ENCODE data around the gene MMP11.

Gene MMP11

GRCh38 chr22:23779731-23780130 lies 7.1 kb downstream of the MMP11 start:
- H3K27me3 ChIP-seq (ENCODE audit: insufficient read depth, low read length), result no peaks in the 10 kb centered on the region
- DNase-seq, result no peak
- H4K91ac ChIP-seq (ENCODE audit: low read depth, low read length), result no peak overlapping the region
- H4K12ac ChIP-seq (ENCODE audit: low read depth, low read length), result no peak overlapping the region
- H2AFZ ChIP-seq (ENCODE audit: insufficient read depth, low read length, poor library complexity), result no peak overlapping the region
- H4K8ac ChIP-seq (ENCODE audit: low read depth, low read length), result no peak overlapping the region
- no peak overlapping the region for H2BK5ac ChIP-seq (ENCODE audit: low read depth, low read length, poor library complexity)
- no peak overlapping the region for H2BK120ac ChIP-seq (ENCODE audit: insufficient read depth, low read length, poor library complexity)
- no peak overlapping the region for H3K18ac ChIP-seq (ENCODE audit: low read length)
- H3K27ac ChIP-seq (ENCODE audit: low read depth, low read length), result no peak overlapping the region
- H3K79me1 ChIP-seq (ENCODE audit: low read length), result peaks cover 3% of the 10 kb centered on the region
- H3K9ac ChIP-seq (ENCODE audit: low read length), result no peak overlapping the region
- no peaks in the 10 kb centered on the region for H3K36me3 ChIP-seq (ENCODE audit: control insufficient read depth in 1 of 2, insufficient read depth in 2 of 2, low read length in 2 of 2)
- no peaks in the 10 kb centered on the region for H3K79me2 ChIP-seq (ENCODE audit: control insufficient read depth, insufficient read depth, low read length, poor library complexity)
- no peak overlapping the region for H2BK12ac ChIP-seq (ENCODE audit: low read length)
- H3K4me3 ChIP-seq (ENCODE audit: low read depth, low read length), result no peak overlapping the region
- no peak overlapping the region for H3K4me2 ChIP-seq (ENCODE audit: low read length)
- no peak overlapping the region for H3K23ac ChIP-seq (ENCODE audit: low read length)
- H2AK5ac ChIP-seq (ENCODE audit: low read length), result no peak overlapping the region
- no peak overlapping the region for H3K14ac ChIP-seq (ENCODE audit: low read length)
- no peaks in the 10 kb centered on the region for H3K9me3 ChIP-seq (ENCODE audit: insufficient read depth, low read depth, low read length)
- WGBS (ENCODE audit: extremely low coverage, insufficient coverage, insufficient read length), result no CpG with 5 or more reads among the region's 5 CpGs
- no peak overlapping the region for H3K4ac ChIP-seq (ENCODE audit: low read depth, low read length)
- H3K4me1 ChIP-seq (ENCODE audit: control insufficient read depth in 1 of 2, insufficient read depth in 2 of 2, low read length in 2 of 2), result peaks cover 9 to 11% of the 10 kb centered on the region in 2 experiments

- no peak overlapping the region for H3K27ac ChIP-seq (ENCODE audit: low read depth, low read length)
- H3K14ac ChIP-seq (ENCODE audit: low read length), result no peak overlapping the region
- H4K12ac ChIP-seq (ENCODE audit: low read depth, low read length), result no peak overlapping the region
- no peak overlapping the region for H4K91ac ChIP-seq (ENCODE audit: low read depth, low read length)
- no peak overlapping the region for H2BK120ac ChIP-seq (ENCODE audit: insufficient read depth, low read length, poor library complexity)
- no peak overlapping the region for H4K8ac ChIP-seq (ENCODE audit: low read depth, low read length)
- H2AK5ac ChIP-seq (ENCODE audit: low read length), result no peak overlapping the region
- DNase-seq, result no peak
- H3K27me3 ChIP-seq (ENCODE audit: insufficient read depth, low read length), result no peaks in the 10 kb centered on the region
- H3K9me3 ChIP-seq (ENCODE audit: insufficient read depth, low read depth, low read length), result no peaks in the 10 kb centered on the region
- no peak overlapping the region for H2BK5ac ChIP-seq (ENCODE audit: low read depth, low read length, poor library complexity)
- H2BK12ac ChIP-seq (ENCODE audit: low read length), result no peak overlapping the region
- WGBS (ENCODE audit: extremely low coverage, insufficient coverage, insufficient read length), result no CpG with 5 or more reads among the region's 20 CpGs
- no peaks in the 10 kb centered on the region for H3K79me2 ChIP-seq (ENCODE audit: control insufficient read depth, insufficient read depth, low read length, poor library complexity)
- no peaks in the 10 kb centered on the region for H3K36me3 ChIP-seq (ENCODE audit: control insufficient read depth in 1 of 2, insufficient read depth in 2 of 2, low read length in 2 of 2)
- H3K4ac ChIP-seq (ENCODE audit: low read depth, low read length), result no peak overlapping the region
- H3K4me1 ChIP-seq (ENCODE audit: control insufficient read depth in 1 of 2, insufficient read depth in 2 of 2, low read length in 2 of 2), result peaks cover 4 to 6% of the 10 kb centered on the region in 2 experiments
- H3K4me3 ChIP-seq (ENCODE audit: low read depth, low read length), result no peak overlapping the region
- no peak overlapping the region for H2AFZ ChIP-seq (ENCODE audit: insufficient read depth, low read length, poor library complexity)
- H3K4me2 ChIP-seq (ENCODE audit: low read length), result no peak overlapping the region
- H3K79me1 ChIP-seq (ENCODE audit: low read length), result peaks cover under 1% of the 10 kb centered on the region
- no peak overlapping the region for H3K9ac ChIP-seq (ENCODE audit: low read length)
- H3K23ac ChIP-seq (ENCODE audit: low read length), result no peak overlapping the region
- no peak overlapping the region for H3K18ac ChIP-seq (ENCODE audit: low read length)
These were observed 7.6 kb downstream of the MMP11 start for GRCh38 chr22:23780146-23780748.

- H4K12ac ChIP-seq (ENCODE audit: low read depth, low read length), result no peak overlapping the region
- no peak overlapping the region for H3K9ac ChIP-seq (ENCODE audit: low read length)
- no peak overlapping the region for H3K4ac ChIP-seq (ENCODE audit: low read depth, low read length)
- H3K14ac ChIP-seq (ENCODE audit: low read length), result no peak overlapping the region
- no peak for DNase-seq
- H3K27me3 ChIP-seq (ENCODE audit: insufficient read depth, low read length), result no peaks in the 10 kb centered on the region
- peaks cover 4 to 6% of the 10 kb centered on the region in 2 experiments for H3K4me1 ChIP-seq (ENCODE audit: control insufficient read depth in 1 of 2, insufficient read depth in 2 of 2, low read length in 2 of 2)
- no peak overlapping the region for H4K8ac ChIP-seq (ENCODE audit: low read depth, low read length)
- no peaks in the 10 kb centered on the region for H3K36me3 ChIP-seq (ENCODE audit: control insufficient read depth in 1 of 2, insufficient read depth in 2 of 2, low read length in 2 of 2)
- no peak overlapping the region for H3K4me2 ChIP-seq (ENCODE audit: low read length)
- no peak overlapping the region for H3K18ac ChIP-seq (ENCODE audit: low read length)
- no peak overlapping the region for H3K4me3 ChIP-seq (ENCODE audit: low read depth, low read length)
- no peaks in the 10 kb centered on the region for H3K9me3 ChIP-seq (ENCODE audit: insufficient read depth, low read depth, low read length)
- no peak overlapping the region for H3K23ac ChIP-seq (ENCODE audit: low read length)
- no peak overlapping the region for H2BK5ac ChIP-seq (ENCODE audit: low read depth, low read length, poor library complexity)
- H4K91ac ChIP-seq (ENCODE audit: low read depth, low read length), result no peak overlapping the region
- H2AK5ac ChIP-seq (ENCODE audit: low read length), result no peak overlapping the region
- H2AFZ ChIP-seq (ENCODE audit: insufficient read depth, low read length, poor library complexity), result no peak overlapping the region
- no peaks in the 10 kb centered on the region for H3K79me2 ChIP-seq (ENCODE audit: control insufficient read depth, insufficient read depth, low read length, poor library complexity)
- H2BK12ac ChIP-seq (ENCODE audit: low read length), result no peak overlapping the region
- no peak overlapping the region for H2BK120ac ChIP-seq (ENCODE audit: insufficient read depth, low read length, poor library complexity)
- no CpG with 5 or more reads among the region's 15 CpGs for WGBS (ENCODE audit: extremely low coverage, insufficient coverage, insufficient read length)
- no peaks in the 10 kb centered on the region for H3K79me1 ChIP-seq (ENCODE audit: low read length)
- no peak overlapping the region for H3K27ac ChIP-seq (ENCODE audit: low read depth, low read length)
These were observed 8.4 kb downstream of the MMP11 start for GRCh38 chr22:23781065-23781464.

DNA sequence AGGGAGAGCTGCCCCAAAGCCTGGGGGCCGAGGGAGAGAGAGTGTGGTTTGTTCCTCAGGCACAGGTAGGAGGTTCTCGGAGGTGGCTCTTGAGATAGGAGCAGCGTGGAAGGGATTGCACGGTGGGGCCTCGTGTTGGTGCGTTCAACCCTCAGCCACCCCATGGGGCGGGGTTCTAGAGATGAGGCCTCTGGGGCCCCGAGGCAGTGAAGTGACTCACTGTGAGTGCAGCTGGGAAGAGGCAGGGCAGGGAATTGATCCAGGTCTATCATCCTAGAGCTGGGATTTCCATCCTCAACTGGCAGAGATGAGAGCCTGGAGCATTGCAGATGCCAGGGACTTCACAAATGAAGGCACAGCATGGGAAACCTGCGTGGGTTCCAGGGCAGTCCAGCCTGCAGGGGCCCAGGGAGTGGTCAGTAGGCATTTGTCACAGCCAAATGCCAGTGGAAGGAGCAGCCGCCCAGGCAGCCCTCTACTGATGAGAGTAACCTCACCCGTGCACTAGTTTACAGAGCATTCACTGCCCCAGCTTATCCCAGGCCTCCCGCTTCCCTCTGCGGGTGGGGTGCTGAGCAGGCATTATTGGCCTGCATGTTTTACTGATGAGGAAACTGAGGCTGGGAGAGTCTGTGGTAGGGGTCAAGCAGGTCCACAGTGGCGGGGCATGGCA lies 9.0 kb downstream of the MMP11 start:
- H3K23ac ChIP-seq (ENCODE audit: low read length), result no peak overlapping the region
- no peak overlapping the region for H3K27ac ChIP-seq (ENCODE audit: low read depth, low read length)
- peak; percentile 50 to 65 for DNase-seq
- no peaks in the 10 kb centered on the region for H3K9me3 ChIP-seq (ENCODE audit: insufficient read depth, low read depth, low read length)
- H3K14ac ChIP-seq (ENCODE audit: low read length), result no peak overlapping the region
- WGBS (ENCODE audit: extremely low coverage, insufficient coverage, insufficient read length), result no CpG with 5 or more reads among the region's 14 CpGs
- no peak overlapping the region for H4K8ac ChIP-seq (ENCODE audit: low read depth, low read length)
- no peaks in the 10 kb centered on the region for H3K27me3 ChIP-seq (ENCODE audit: insufficient read depth, low read length)
- H3K18ac ChIP-seq (ENCODE audit: low read length), result no peak overlapping the region
- H3K36me3 ChIP-seq (ENCODE audit: control insufficient read depth in 1 of 2, insufficient read depth in 2 of 2, low read length in 2 of 2), result no peaks in the 10 kb centered on the region
- H3K4me1 ChIP-seq (ENCODE audit: control insufficient read depth in 1 of 2, insufficient read depth in 2 of 2, low read length in 2 of 2), result peaks cover 9 to 11% of the 10 kb centered on the region in 2 experiments
- no peak overlapping the region for H3K9ac ChIP-seq (ENCODE audit: low read length)
- no peak overlapping the region for H4K91ac ChIP-seq (ENCODE audit: low read depth, low read length)
- no peak overlapping the region for H2BK12ac ChIP-seq (ENCODE audit: low read length)
- H2BK5ac ChIP-seq (ENCODE audit: low read depth, low read length, poor library complexity), result no peak overlapping the region
- H2BK120ac ChIP-seq (ENCODE audit: insufficient read depth, low read length, poor library complexity), result no peak overlapping the region
- H3K4me2 ChIP-seq (ENCODE audit: low read length), result no peak overlapping the region
- no peak overlapping the region for H2AFZ ChIP-seq (ENCODE audit: insufficient read depth, low read length, poor library complexity)
- no peak overlapping the region for H3K4me3 ChIP-seq (ENCODE audit: low read depth, low read length)
- H3K79me1 ChIP-seq (ENCODE audit: low read length), result peaks cover 5% of the 10 kb centered on the region
- no peak overlapping the region for H3K4ac ChIP-seq (ENCODE audit: low read depth, low read length)
- H3K79me2 ChIP-seq (ENCODE audit: control insufficient read depth, insufficient read depth, low read length, poor library complexity), result peaks cover 3% of the 10 kb centered on the region
- H2AK5ac ChIP-seq (ENCODE audit: low read length), result no peak overlapping the region
- no peak overlapping the region for H4K12ac ChIP-seq (ENCODE audit: low read depth, low read length)

All from trophoblast cell (in vitro differentiated cells and primary cell).